OCI-LY1 (cell line): ENCODE results near the gene GOT1.

Experiments
- H2AFZ ChIP-seq: fragments of 200-600 bp; sonication (generic), shearing (Covaris generic); 2 replicates; pipeline ENCODE4 v1.6.0; 2014; ENCODE audit warnings: antibody characterized with exemption, mild to moderate bottlenecking, low read length
- H3F3A ChIP-seq: fragments of 200-600 bp; sonication (generic), shearing (Covaris generic); 2 replicates; pipeline ENCODE4 v1.6.0; 2014; ENCODE audit warnings: mild to moderate bottlenecking, antibody characterized with exemption, low read length, moderate library complexity; ENCODE audit not compliant: insufficient read depth
- H3K27ac ChIP-seq: fragments of 200-600 bp; sonication (generic); 2 replicates; pipeline ENCODE4 v1.5.1; 2014; ENCODE audit warnings: low read length, mixed run types, mild to moderate bottlenecking, low read depth; ENCODE audit not compliant: poor library complexity, severe bottlenecking
- H3K27me3 ChIP-seq: fragments of 200-600 bp; sonication (generic); 2 replicates; pipeline ENCODE4 v1.6.0; 2014; ENCODE audit warnings: antibody characterized with exemption, mild to moderate bottlenecking, low read length, moderate library complexity; ENCODE audit not compliant: insufficient read depth
- H3K36me3 ChIP-seq: fragments of 200-600 bp; sonication (generic); 2 replicates; pipeline ENCODE4 v1.6.1; 2014; ENCODE audit warnings: mild to moderate bottlenecking, antibody characterized with exemption, low read length, moderate library complexity, mixed read lengths; ENCODE audit not compliant: insufficient read depth
- H3K4me1 ChIP-seq: fragments of 200-600 bp; sonication (generic); 2 replicates; pipeline ENCODE4 v1.5.1; 2014; ENCODE audit warnings: mild to moderate bottlenecking, low read length, moderate library complexity; ENCODE audit not compliant: insufficient read depth, severe bottlenecking
- H3K4me2 ChIP-seq: fragments of 200-600 bp; sonication (generic), shearing (Covaris generic); 2 replicates; pipeline ENCODE4 v1.6.1; 2014; ENCODE audit warnings: low read length
- H3K4me3 ChIP-seq: fragments of 200-600 bp; sonication (generic); 2 replicates; pipeline ENCODE4 v1.5.1; 2014; ENCODE audit warnings: low read length, low read depth, mild to moderate bottlenecking, mixed read lengths; ENCODE audit not compliant: poor library complexity, severe bottlenecking
- H3K79me2 ChIP-seq: fragments of 200-600 bp; shearing (Covaris generic); 2 replicates; pipeline ENCODE4 v1.6.1; 2016; ENCODE audit warnings: mixed run types, low read length, mixed read lengths; ENCODE audit not compliant: insufficient read depth
- H3K9ac ChIP-seq: fragments of 200-600 bp; sonication (generic), shearing (Covaris generic); 2 replicates; pipeline ENCODE4 v1.6.1; 2014; ENCODE audit warnings: mild to moderate bottlenecking, low read length, mixed read lengths
- H3K9me2 ChIP-seq: fragments of 200-600 bp; sonication (generic), shearing (Covaris generic); 2 replicates; pipeline ENCODE4 v1.6.1; 2014; ENCODE audit warnings: low read depth, mild to moderate bottlenecking, low read length, mixed read lengths
- H3K9me3 ChIP-seq: fragments of 200-600 bp; shearing (Covaris generic); 2 replicates; pipeline ENCODE4 v1.6.1; 2014; ENCODE audit warnings: low read length, mixed read lengths
- H4K20me1 ChIP-seq: fragments of 200-600 bp; sonication (generic), shearing (Covaris generic); 2 replicates; pipeline ENCODE4 v1.6.0; 2016; ENCODE audit warnings: mild to moderate bottlenecking, low read length; ENCODE audit not compliant: insufficient read depth
- CTCF ChIP-seq: fragments of 200-600 bp; sonication (generic), shearing (Covaris generic); IDR thresholded peaks from 2 replicates; pipeline ENCODE4 v1.5.1; 2017; ENCODE audit warnings: mild to moderate bottlenecking, antibody characterized with exemption, low read length, moderate library complexity, mixed read lengths
- EZH2 ChIP-seq: fragments of 200-600 bp; sonication (generic), shearing (Covaris generic); IDR thresholded peaks from 2 replicates; pipeline ENCODE4 v1.8.0; 2017; ENCODE audit warnings: borderline replicate concordance, mixed run types, mild to moderate bottlenecking, antibody characterized with exemption, low read length, moderate library complexity, mixed read lengths

GOT1 gene

DNA sequence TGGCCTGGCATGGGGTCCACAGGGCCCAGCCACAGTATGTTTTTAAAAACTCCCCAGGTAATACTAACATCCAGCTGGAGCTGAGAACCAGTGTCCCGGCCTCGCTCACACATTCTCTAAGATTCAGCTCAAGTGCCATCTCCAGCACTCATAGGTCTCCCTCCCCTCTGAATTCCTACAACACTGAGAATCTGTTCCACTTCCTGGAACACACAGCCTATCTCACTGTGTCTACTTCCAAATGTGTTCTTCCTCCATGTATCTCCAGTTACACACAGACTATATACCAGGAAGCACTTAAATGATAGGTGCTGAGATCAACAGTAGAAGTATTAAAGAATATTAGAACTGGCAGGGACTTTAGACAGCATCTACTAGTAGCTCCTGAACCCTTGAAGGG lies 10.7 kb downstream of the GOT1 start:
- Histone ChIP-seq H3K79me2 (no peaks in the 10 kb centered on the region), H2AFZ (no peak overlapping the region), H4K20me1 (no peaks in the 10 kb centered on the region), H3F3A (no peaks in the 10 kb centered on the region), H3K4me2 (no peak overlapping the region), H3K9me2 (no peaks in the 10 kb centered on the region), H3K27ac (no peak overlapping the region), H3K9me3 (no peaks in the 10 kb centered on the region), H3K9ac (no peak overlapping the region), H3K27me3 (no peaks in the 10 kb centered on the region), H3K4me3 (no peak overlapping the region), H3K36me3 (peaks cover 4% of the 10 kb centered on the region; the same call in 1 of the 2 replicates), H3K4me1 (no peaks in the 10 kb centered on the region)
- TF ChIP-seq EZH2 = no peak
- no peak for TF ChIP-seq CTCF

DNA sequence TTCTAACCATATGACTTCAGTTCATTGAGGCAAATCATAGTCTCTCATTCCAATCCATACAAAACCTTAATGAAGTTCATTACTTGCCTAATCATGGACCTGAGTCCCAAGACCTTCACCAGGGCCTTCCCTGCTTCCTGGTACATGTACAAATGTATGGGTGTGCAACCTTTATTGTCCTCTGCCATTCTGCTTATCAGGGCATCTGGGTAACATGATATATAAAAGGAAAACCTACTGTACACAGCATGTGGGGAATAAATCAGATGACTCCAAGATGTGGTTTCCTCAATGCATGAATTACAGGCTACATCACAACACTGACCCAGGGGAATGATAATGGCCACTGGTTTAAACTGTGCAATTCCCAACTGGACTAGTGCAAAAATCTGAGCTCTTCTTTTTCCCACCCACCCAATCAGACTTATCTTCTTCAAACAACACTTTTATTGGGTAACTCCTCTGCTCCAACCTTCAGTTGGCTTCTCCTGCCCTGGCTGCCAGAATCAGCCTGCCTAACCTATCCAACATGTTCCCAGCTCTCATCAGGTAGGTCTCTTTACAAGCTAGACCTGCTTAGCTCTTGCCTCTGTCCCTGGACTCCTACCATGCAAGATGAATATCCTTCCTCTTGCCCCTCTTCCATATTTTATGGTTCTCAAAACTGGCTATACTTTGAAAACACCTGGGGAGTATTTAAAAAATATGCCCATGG lies 11.4 kb downstream of the GOT1 start:
- Histone ChIP-seq H3K4me2 (no peak overlapping the region), H3K79me2 (no peaks in the 10 kb centered on the region), H3K27me3 (no peaks in the 10 kb centered on the region), H3K9me3 (no peaks in the 10 kb centered on the region), H4K20me1 (no peaks in the 10 kb centered on the region), H3F3A (no peaks in the 10 kb centered on the region), H3K4me1 (no peaks in the 10 kb centered on the region), H3K27ac (no peak overlapping the region), H3K9me2 (no peaks in the 10 kb centered on the region), H2AFZ (no peak overlapping the region), H3K9ac (no peak overlapping the region), H3K36me3 (peaks cover 4% of the 10 kb centered on the region; the same call in 1 of the 2 replicates), H3K4me3 (no peak overlapping the region)
- no peak for TF ChIP-seq CTCF

DNA sequence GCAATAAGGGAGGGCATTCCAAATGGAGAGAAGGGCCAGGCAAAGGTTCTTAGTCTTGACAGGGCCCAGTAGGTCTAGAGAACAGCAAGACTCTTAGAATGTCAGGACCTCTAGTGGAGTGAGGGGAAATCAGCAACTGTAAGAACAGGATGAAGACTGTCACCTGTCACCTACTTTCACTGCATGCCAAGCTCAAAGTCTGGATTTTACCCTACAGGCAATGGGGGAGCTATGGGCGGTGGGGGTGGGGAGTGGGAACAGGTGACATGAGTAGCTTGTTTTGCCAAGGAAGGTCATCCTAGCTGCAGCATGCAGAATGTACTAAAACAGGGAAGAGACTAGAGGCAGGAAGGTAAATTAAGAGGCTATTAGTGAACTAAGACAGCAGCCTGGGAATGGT lies 18.3 kb downstream of the GOT1 start:
- Histone ChIP-seq H3K79me2 (no peaks in the 10 kb centered on the region), H3K36me3 (no peaks in the 10 kb centered on the region), H3K27ac (no peak overlapping the region)

More for the DNA sequence above, 18.3 kb downstream of the GOT1 start:
- Histone ChIP-seq H3K4me3 (no peak overlapping the region), H3K27me3 (no peaks in the 10 kb centered on the region), H3K9ac (no peak overlapping the region), H3K9me3 (no peaks in the 10 kb centered on the region), H3K4me1 (no peaks in the 10 kb centered on the region), H2AFZ (no peak overlapping the region), H4K20me1 (no peaks in the 10 kb centered on the region), H3K9me2 (no peaks in the 10 kb centered on the region), H3K4me2 (no peak overlapping the region), H3F3A (no peaks in the 10 kb centered on the region)
- TF ChIP-seq CTCF (no peak), EZH2 (no peak)
